Mammary epithelial cell (primary cell): Measurements from ENCODE around the gene CEACAM4.

Experiments
- EZH2 ChIP-seq: IDR thresholded peaks from 2 replicates; pipeline ENCODE4 v1.6.1; 2012; ENCODE audit warnings: low read length, inconsistent platforms, borderline replicate concordance
- TF ChIP-seq, protein P1 (sequence below), 2 donors: IDR thresholded peaks in 1 of 2; conservative IDR thresholded peaks in 1 of 2; 2 replicates each; pipeline ENCODE4 v1.5.1; 2011 to 2012; ENCODE audit warnings: inconsistent platforms in 2 of 2, low read length in 2 of 2, mild to moderate bottlenecking in 2 of 2, control low read depth in 1 of 2, low read depth in 1 of 2; ENCODE audit not compliant: insufficient read depth in 1 of 2; ENCODE audit errors: extremely low read depth in 1 of 2

DNA sequence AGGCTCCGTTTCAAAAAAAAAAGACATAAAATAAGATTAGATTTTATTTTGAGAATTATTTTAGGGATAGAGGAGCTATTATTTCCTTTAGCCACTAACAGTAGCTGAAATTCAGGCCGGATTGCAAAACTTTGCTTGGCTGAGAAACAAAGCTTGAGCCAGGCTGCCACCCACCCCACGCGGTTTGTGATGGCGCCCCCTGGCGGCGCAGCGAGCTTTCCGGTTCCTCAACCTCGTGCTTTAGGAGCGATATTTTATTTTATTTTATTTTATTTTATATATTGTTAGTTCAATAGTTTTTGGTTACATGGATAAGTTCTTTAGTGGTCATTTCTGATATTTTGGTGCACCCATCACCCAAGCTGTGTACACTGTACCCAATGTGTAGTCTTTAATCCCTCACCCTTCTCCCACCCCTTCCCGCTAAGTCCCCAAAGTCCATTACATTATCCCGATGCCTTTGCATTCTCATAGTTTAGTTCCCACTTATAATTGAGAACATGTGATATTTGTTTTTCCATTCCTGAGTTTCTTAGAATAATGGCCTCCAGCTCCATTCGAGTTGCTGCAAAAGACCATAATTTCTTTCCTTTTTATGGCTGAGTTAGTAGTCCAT, 19.8 kb upstream of the CEACAM4 start:
- TF ChIP-seq, protein P1, sequence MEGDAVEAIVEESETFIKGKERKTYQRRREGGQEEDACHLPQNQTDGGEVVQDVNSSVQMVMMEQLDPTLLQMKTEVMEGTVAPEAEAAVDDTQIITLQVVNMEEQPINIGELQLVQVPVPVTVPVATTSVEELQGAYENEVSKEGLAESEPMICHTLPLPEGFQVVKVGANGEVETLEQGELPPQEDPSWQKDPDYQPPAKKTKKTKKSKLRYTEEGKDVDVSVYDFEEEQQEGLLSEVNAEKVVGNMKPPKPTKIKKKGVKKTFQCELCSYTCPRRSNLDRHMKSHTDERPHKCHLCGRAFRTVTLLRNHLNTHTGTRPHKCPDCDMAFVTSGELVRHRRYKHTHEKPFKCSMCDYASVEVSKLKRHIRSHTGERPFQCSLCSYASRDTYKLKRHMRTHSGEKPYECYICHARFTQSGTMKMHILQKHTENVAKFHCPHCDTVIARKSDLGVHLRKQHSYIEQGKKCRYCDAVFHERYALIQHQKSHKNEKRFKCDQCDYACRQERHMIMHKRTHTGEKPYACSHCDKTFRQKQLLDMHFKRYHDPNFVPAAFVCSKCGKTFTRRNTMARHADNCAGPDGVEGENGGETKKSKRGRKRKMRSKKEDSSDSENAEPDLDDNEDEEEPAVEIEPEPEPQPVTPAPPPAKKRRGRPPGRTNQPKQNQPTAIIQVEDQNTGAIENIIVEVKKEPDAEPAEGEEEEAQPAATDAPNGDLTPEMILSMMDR (conservative IDR thresholded peaks at IDR 0.05 in 1 of 2, IDR thresholded peaks at IDR 0.05 in 1 of 2; ENCODE audit: extremely low read depth in 1 of 2, insufficient read depth in 1 of 2, low read depth in 1 of 2, low read length in 2 of 2), result peak; percentile 29 to 45
- no peak for TF ChIP-seq EZH2
